Measurements from ENCODE around the gene CFTR. TPM values are rescaled to one million over a fixed set of nuclear protein-coding genes. Genes with fewer than 3 reads are reported as not detected.
A peak's percentile ranks its signal among the peaks of the same experiment; 100 is the strongest.

CFTR gene
- total RNA-seq, 4 donors from 2014 or later = 43.0 to 176 (median 76.6) TPM

- Histone ChIP-seq H3K27ac (no peak overlapping the region), H3K4me3 (no peak overlapping the region), H3K9me3 (no peaks in the 10 kb centered on the region), H3K4me1 (peaks cover 0 to 9% (median 4%) of the 10 kb centered on the region in 4 donors), H3K27me3 (no peaks in the 10 kb centered on the region), H3K36me3 (no peaks in the 10 kb centered on the region)
- no peak for TF ChIP-seq POLR2AphosphoS5 (IDR thresholded peaks at IDR 0.05)
- TF ChIP-seq POLR2A (IDR thresholded peaks at IDR 0.05) = no peak
- TF ChIP-seq, protein P1, sequence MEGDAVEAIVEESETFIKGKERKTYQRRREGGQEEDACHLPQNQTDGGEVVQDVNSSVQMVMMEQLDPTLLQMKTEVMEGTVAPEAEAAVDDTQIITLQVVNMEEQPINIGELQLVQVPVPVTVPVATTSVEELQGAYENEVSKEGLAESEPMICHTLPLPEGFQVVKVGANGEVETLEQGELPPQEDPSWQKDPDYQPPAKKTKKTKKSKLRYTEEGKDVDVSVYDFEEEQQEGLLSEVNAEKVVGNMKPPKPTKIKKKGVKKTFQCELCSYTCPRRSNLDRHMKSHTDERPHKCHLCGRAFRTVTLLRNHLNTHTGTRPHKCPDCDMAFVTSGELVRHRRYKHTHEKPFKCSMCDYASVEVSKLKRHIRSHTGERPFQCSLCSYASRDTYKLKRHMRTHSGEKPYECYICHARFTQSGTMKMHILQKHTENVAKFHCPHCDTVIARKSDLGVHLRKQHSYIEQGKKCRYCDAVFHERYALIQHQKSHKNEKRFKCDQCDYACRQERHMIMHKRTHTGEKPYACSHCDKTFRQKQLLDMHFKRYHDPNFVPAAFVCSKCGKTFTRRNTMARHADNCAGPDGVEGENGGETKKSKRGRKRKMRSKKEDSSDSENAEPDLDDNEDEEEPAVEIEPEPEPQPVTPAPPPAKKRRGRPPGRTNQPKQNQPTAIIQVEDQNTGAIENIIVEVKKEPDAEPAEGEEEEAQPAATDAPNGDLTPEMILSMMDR (IDR thresholded peaks at IDR 0.05) = no peak
- intact Hi-C loops (cut with DNase I; ENCODE audit: low total_unique reads) (no loop called here), in situ Hi-C loops (cut with MboI; ENCODE audit: low pct_ligation_motif_present in 1 of 4, low pct_unique_long_range_greater_than_20kb in 1 of 4, low sequenced_read_pairs in 3 of 4) (no loop called here)
- WGBS, 2 donors (ENCODE audit: low coverage in 1 of 2) = 72 to 82% methylated on average over 2 of the region's 2 CpGs
- no peak for DNase-seq
Measured at GRCh38 chr7:117667456-117667855, 187.6 kb downstream of the CFTR start.

- Histone ChIP-seq H3K27ac (no peak overlapping the region), H3K4me3 (no peak overlapping the region), H3K27me3 (no peaks in the 10 kb centered on the region), H3K4me1 (peaks cover 0 to 30% (median 17%) of the 10 kb centered on the region in 4 donors), H3K9me3 (no peaks in the 10 kb centered on the region), H3K36me3 (no peaks in the 10 kb centered on the region)
- intact Hi-C loops (cut with DNase I; ENCODE audit: low total_unique reads) (no loop called here), in situ Hi-C loops (cut with MboI; ENCODE audit: low pct_ligation_motif_present in 1 of 4, low pct_unique_long_range_greater_than_20kb in 1 of 4, low sequenced_read_pairs in 3 of 4) (no loop called here)
- TF ChIP-seq, protein P1 (IDR thresholded peaks at IDR 0.05) = no peak
- DNase-seq = no peak
- 67 to 77% methylated on average over 4 of the region's 4 CpGs for WGBS, 2 donors (ENCODE audit: low coverage in 1 of 2)
Measured at GRCh38 chr7:117669818-117670217, 190.0 kb downstream of the CFTR start.

- Histone ChIP-seq H3K27me3 (no peaks in the 10 kb centered on the region), H3K4me3 (no peak overlapping the region), H3K4me1 (peaks cover 0 to 43% (median 18%) of the 10 kb centered on the region in 4 donors), H3K36me3 (no peaks in the 10 kb centered on the region), H3K9me3 (no peaks in the 10 kb centered on the region), H3K27ac (peak overlapping the region; percentile 73 to 83 (median 80))
- 14 to 32% methylated on average over 1 of the region's 1 CpG for WGBS, 2 donors (ENCODE audit: low coverage in 1 of 2)
- intact Hi-C loops (cut with DNase I; ENCODE audit: low total_unique reads) = no loop called here
- TF ChIP-seq POLR2A (IDR thresholded peaks at IDR 0.05) (no peak), EP300 (IDR thresholded peaks at IDR 0.05; ENCODE audit: low read depth) (no peak), POLR2AphosphoS5 (IDR thresholded peaks at IDR 0.05) (no peak)
- TF ChIP-seq, protein P1 (IDR thresholded peaks at IDR 0.05) = no peak
- in situ Hi-C loops (cut with MboI; ENCODE audit: low pct_ligation_motif_present in 1 of 4, low pct_unique_long_range_greater_than_20kb in 1 of 4, low sequenced_read_pairs in 3 of 4) = no loop called here
- DNase-seq = no peak
Measured at GRCh38 chr7:117672453-117672852, 192.6 kb downstream of the CFTR start.

DNA sequence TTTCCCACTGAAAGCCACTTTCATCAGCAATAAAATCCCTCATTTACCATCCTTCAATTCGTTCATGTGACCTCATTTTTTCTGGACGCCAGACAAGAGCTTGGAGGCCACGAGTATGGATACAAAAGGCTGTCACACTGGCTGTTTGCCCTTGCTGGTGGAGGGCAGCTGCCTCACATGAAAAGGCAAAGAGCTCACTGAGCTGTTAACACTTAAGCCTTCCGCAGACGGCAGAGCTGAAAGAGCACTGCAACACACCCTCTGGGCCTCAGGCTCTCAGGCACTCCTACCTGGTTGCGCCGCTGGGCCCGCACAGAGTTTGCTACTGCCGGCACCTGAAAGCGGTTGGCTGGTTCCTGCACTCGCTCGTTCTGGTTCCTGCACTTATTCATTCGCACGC lies 193.5 kb downstream of the CFTR start:
- Histone ChIP-seq H3K27me3 (no peaks in the 10 kb centered on the region), H3K36me3 (no peaks in the 10 kb centered on the region), H3K4me1 (peaks cover 0 to 43% (median 18%) of the 10 kb centered on the region in 4 donors), H3K27ac (peak overlapping the region; percentile 73 to 83 (median 80)), H3K4me3 (peak overlapping the region in 1 of 4 donors; percentile 23), H3K9me3 (no peaks in the 10 kb centered on the region)
- in situ Hi-C loops (cut with MboI; ENCODE audit: low pct_ligation_motif_present in 1 of 4, low pct_unique_long_range_greater_than_20kb in 1 of 4, low sequenced_read_pairs in 3 of 4) = no loop called here
- DNase-seq = peak; percentile 71
- TF ChIP-seq, protein P1 (IDR thresholded peaks at IDR 0.05) = no peak
- TF ChIP-seq POLR2AphosphoS5 (IDR thresholded peaks at IDR 0.05) = peak in 1 of 3 donors; percentile 47
- TF ChIP-seq POLR2A (IDR thresholded peaks at IDR 0.05) = peak; percentile 39
- intact Hi-C loops (cut with DNase I; ENCODE audit: low total_unique reads) = no loop called here
- 48% methylated on average over 14 of the region's 14 CpGs; no CpG with 5 or more reads in 1 of the 2 donors for WGBS, 2 donors (ENCODE audit: low coverage in 1 of 2)

Data from transverse colon (tissue), 4 donors.